Kidney epithelial cell (primary cell): ENCODE data around the gene PIK3R5. TPM values are rescaled to one million over a fixed set of nuclear protein-coding genes. Genes with fewer than 3 reads are reported as not detected.
"Not testable (repeated sequence)": the region's sequence is repeated elsewhere in the genome, so short reads cannot be mapped to it uniquely, and the experiment has no call there.

Source experiments
- DNase-seq: peaks from one replicate; pipeline ENCODE4 v3.0.0-alpha.2; 2010; ENCODE audit warnings: low read depth
- H3K27me3 ChIP-seq: 2 replicates; pipeline ENCODE4 v1.6.0; 2011; ENCODE audit warnings: low read length; ENCODE audit not compliant: control insufficient read depth, insufficient read depth
- H3K36me3 ChIP-seq: 2 replicates; pipeline ENCODE4 v1.5.1; 2011; ENCODE audit warnings: low read length; ENCODE audit not compliant: control insufficient read depth, insufficient read depth
- H3K4me3 ChIP-seq: 2 replicates; pipeline ENCODE4 v1.5.1; 2011; ENCODE audit warnings: low read depth, mild to moderate bottlenecking, control low read depth, low read length
- CTCF ChIP-seq: IDR thresholded peaks from 2 replicates; pipeline ENCODE4 v1.5.1; 2011; ENCODE audit warnings: mild to moderate bottlenecking, moderate library complexity, low read length, control low read depth, inconsistent platforms; ENCODE audit not compliant: insufficient read depth, poor library complexity, severe bottlenecking
- total RNA-seq: library from RNA; depleted of rRNA; stranded (reverse); fragments of >200 nt; gene quantifications from 2 replicates; pipeline ENCODE4 v1.2.3, GENCODE V29; 2015

PIK3R5 gene
- total RNA-seq, 1 donor from 2014 or later: 1.7 TPM

- DNase-seq: no peak
- Histone ChIP-seq H3K36me3 (no peaks in the 10 kb centered on the region), H3K27me3 (peaks cover 34% of the 10 kb centered on the region), H3K4me3 (no peak overlapping the region)
- no peak for TF ChIP-seq CTCF
Observed at GRCh38 chr17:9002227-9002605, 36.7 kb upstream of the PIK3R5 start.

GRCh38 chr17:9001559-9001958, 36.1 kb upstream of the PIK3R5 start:
- TF ChIP-seq CTCF: no peak
- DNase-seq: no peak
- no peaks in the 10 kb centered on the region for H3K36me3 ChIP-seq
- H3K4me3 ChIP-seq: no peak overlapping the region
- peaks cover 34% of the 10 kb centered on the region for H3K27me3 ChIP-seq

GRCh38 chr17:8997994-8998628, 32.6 kb upstream of the PIK3R5 start:
- no peak for DNase-seq
- peaks cover 10% of the 10 kb centered on the region for H3K27me3 ChIP-seq
- peak; percentile 92 for TF ChIP-seq CTCF
- no peaks in the 10 kb centered on the region for H3K36me3 ChIP-seq
- H3K4me3 ChIP-seq: no peak overlapping the region

GRCh38 chr17:8995711-8996110, 30.2 kb upstream of the PIK3R5 start:
- no peak for TF ChIP-seq CTCF
- Histone ChIP-seq H3K4me3 (no peak overlapping the region), H3K27me3 (no peaks in the 10 kb centered on the region), H3K36me3 (no peaks in the 10 kb centered on the region)
- no peak for DNase-seq

GRCh38 chr17:8994319-8994718, 28.8 kb upstream of the PIK3R5 start:
- TF ChIP-seq CTCF: peak; percentile 89
- H3K27me3 ChIP-seq: no peaks in the 10 kb centered on the region
- no peak overlapping the region for H3K4me3 ChIP-seq
- no peaks in the 10 kb centered on the region for H3K36me3 ChIP-seq
- DNase-seq: peak; percentile 10

GRCh38 chr17:8991514-8992285, 26.2 kb upstream of the PIK3R5 start:
- Histone ChIP-seq H3K27me3 (no peaks in the 10 kb centered on the region), H3K36me3 (no peaks in the 10 kb centered on the region), H3K4me3 (no peak overlapping the region)
- DNase-seq: peak; percentile 7
- TF ChIP-seq CTCF: peak; percentile 66

- not testable (repeated sequence) for DNase-seq, H3K36me3 ChIP-seq, H3K27me3 ChIP-seq, H3K4me3 ChIP-seq
Observed at GRCh38 chr17:8988263-8988935, 22.9 kb upstream of the PIK3R5 start.
